NOMO-1 treated with DMSO at 0.1 percent for 48 hours (cell line): ENCODE results near the gene ROR2.

Source experiments
- DNase-seq: peaks from one replicate; lab custom pipeline; 2025; ENCODE audit not compliant: unreplicated experiment; lab: John Stamatoyannopoulos, UW

Gene ROR2

DNA sequence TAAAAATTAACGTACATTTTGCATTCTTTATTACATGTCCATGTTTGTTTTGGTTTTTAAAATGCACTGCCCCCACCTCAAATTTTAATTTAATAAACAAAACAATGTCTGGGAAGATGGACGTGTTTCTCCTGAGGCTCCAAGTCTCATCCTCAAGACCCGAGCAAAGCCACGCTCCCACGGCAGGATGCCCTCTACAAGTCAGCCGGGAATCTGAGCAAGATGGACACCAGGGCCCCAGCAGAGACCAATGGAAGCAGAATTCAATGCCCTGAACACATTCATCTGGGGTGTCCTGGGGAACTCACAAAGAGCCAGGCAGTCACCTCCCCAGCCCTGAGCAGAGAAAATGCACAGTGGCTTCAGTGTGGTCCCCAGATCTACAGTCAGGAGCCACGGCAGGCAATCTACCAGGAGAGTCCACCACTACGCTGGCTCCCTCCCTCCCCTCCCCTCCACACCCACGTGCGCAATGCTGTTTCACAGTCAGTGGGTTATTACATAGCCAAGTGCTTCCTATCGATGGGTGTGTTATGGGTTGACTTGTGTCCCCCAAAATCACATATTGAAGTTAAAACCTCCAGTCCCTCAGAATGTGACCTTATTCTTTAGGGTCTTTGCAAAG, 129.8 kb downstream of the ROR2 start:
- no peak for DNase-seq

DNA sequence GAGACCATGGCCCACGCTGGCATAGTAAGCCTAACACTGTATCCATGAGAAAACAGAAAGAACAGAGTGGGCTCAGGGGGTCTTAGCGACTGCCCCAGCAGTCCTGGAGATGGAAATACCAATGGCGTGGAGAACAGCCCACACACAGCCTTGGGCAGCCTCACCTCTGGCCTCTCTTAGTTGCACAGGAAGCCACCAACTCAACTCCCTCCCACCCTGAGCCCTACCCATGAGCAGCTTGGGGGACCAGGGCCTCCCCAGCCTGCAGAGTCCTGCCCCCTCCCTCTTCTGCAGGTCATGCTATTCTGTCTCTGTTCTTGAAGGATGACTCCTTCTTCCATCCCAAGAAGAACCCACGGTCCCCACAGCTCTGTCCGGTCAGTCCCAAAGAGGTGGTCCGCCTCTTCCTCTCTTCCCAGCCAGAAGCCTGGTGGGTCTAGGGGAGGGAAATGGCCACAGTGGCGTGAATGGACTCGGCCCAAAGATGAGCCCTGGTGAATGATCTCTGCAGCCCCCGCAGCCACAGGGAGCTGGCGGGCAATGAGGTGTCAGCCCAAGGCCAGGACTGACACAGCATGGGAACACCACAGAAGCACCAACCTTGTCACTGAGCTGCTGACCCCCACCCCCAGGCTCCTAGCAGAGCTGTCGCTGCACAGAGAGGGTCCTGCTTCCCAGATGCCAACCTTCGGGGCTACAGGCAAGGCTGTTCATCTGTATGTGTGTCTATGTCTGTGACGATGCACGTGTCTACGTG, 131.2 kb downstream of the ROR2 start:
- DNase-seq: no peak

DNA sequence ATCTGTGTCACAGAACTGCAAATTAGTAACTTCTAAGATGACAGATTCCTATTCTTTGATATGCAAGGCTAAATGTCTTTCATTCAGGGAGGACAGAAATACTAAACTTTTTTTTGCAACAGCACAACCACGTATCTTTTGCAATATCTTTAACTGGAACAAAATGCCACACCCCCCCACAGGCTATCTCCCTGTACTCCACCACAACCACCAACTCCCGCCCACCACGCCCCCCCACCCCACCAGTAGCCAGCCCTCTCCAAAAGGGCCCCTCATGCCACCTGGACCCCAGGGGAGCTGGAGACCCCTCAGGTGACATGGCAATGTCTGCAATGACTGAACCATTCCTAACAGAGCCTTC, 131.8 kb downstream of the ROR2 start:
- DNase-seq: no peak

DNA sequence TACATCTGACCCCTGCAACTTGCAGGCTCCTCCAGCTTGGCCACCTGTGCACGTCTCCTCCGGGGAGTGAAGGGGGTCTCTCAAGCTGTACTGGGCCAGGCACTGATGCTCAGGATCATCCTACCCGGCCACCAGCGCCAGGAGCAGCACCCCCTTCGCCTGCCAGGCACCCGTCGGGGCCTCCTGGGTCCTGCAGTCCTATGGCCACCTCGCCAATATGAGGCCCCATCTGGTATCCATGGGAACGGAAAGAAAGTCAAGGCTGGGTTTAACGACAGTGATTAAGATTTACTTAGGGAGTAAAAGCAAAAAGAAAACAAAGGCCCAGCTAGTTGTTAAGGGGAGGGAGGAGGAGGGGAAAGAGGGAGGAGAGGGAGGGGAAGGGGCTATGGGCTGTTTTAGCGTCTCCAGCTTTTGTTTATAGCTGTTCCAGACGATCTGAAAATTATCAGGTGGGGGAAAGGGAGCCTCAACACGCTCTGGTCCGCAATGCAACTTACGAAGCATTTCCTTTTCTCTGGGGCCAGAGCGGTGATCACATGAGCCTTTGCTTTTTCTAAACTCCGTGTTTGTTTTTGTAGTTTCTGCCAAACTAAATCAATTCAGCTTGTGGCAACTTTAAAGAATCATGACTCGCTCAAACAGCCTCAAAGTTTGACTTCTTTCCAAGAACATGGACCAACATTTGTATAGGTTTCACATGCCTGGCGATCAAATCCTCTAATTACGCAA, 132.4 kb downstream of the ROR2 start:
- no peak for DNase-seq

DNA sequence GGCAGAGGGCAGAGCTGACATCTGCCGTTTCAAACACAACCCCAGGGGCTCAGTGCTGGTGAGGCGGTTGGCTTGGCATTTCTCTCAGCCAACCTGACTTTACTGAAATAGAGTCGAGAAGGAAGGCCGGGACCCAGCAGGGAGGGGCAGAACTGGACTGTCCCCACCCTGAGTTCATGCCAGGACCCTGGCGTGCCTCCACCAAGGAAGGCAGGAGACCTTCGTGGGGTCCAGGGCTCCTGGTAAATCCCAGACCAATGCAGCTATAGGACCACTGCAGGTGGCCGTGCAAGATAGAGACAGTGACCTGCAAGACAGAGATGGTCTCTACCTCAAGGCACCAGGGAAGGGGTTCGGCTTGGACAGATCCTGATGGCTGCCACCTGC, 132.9 kb downstream of the ROR2 start:
- DNase-seq: no peak

DNA sequence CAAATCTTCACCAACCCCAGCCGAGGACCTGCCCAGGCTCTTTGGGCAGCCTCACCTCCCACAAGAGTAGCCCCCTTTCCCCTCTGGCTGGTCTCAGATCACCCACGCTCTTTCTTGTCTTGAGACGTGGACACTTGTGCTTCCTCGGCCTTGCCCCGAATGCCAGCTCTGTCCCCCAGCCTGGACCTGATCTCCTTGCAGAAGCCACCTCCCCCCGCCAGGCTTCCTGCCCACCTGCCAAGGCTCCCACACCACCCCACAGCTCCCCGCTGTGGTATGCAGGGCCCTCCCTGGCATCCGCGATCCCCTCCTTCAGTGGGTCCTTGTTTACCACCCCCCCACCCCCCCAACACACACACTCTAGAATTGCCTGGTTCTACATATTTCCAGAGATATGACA, 133.7 kb downstream of the ROR2 start:
- DNase-seq: no peak

DNA sequence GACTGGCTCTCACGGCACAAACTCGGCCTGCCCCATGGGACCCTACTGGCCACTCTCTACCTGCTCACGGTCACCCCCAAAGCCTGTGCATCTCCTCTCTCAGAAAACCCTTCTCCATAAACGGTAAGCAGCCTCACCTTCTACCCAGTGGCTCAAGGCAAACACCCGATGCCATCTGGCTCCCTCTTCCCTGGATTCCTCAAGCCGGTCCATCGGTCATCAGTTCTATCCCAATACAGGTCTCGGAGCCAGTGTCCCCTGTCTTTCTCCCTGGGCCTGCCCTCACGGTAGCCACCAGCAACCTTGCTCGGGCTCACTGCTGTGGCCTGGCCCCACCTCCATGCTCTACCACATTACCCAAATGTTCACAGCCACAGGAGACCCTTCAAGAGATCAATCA, 134.1 kb downstream of the ROR2 start:
- no peak for DNase-seq

DNA sequence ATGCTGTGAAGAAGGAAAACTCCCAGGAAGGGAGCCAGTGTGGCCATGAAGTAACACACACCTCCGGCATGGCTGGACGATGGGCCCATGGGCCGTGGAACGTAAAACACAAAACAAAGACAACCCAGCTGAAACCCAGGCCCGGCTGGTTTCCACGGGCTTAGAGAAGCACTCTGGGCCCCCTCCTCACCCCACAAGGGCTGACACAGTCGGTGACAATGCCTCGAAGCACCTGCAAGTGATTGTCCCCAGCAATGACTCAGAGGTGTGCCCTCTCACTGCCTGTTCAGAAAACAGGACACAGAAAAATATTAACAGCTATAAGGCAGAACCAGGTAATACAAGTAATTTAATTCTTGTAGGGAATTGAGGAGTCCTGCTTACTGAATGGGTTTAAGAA, 135.3 kb downstream of the ROR2 start:
- DNase-seq: no peak

DNA sequence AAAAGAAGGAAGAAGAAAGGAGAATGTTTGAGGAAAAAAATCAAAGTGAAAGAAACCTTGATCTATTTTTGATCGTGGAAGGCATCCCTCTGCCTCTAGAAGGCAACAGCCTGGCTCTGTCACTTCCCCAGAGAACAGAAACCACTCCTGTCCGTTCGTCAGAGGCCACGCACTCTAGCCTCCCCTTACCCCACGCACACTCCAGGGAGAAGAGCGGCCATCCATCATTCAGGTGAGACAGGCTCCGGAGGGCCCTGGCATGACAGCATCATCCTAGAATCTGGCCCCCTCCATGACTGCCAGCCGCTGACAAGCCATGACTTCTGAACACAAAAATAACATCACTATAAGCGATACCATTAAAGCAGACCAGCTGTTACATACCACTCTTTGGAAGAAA, 135.8 kb downstream of the ROR2 start:
- DNase-seq: no peak

DNA sequence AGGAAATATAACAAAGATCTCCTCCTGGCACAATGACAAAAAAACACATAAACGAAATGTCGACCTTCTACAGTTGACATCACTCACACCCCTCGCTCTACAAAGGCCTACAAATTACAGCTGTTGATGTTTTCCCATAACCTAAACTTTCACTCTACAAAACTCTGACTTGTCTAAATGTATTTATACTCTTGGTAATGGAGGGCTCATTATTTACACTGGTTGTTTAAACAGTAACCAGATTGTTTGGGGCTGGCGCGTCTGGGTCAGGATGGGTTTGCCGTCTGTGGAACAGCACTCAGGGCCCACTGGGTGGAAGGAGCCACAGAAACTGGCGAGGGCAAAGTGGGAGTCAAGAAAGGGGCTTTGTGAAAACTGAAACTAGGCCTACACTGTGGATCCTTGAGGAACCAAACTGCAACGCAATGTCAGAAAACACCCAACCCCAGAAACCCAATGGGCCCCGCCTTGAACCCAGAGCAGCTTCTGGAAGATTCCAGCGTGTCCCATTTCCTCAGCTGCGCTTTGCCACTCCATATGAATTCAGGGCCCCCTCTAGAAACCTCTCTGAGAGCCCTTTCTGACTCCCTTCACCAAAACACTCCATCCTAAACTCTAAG, 136.7 kb downstream of the ROR2 start:
- DNase-seq: no peak

DNA sequence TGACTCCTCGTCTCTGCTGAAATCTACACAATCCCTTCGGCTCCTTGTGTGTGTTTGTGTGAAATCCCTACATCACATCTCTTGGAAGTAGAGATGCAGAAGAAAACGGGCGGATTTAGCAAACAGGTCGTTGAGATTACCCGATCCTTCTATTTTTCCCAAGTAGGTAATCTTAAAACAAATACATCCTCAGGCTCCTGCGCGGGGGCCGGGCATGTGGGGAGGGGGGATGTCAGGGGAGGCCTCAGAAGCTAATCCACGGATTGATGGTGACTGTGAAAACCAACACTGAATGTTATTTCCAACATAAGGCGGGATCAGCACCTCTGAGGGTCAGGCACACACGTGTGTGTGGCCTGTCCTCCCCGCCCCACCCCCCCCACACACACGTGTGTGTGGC, 137.8 kb downstream of the ROR2 start:
- DNase-seq: no peak

DNA sequence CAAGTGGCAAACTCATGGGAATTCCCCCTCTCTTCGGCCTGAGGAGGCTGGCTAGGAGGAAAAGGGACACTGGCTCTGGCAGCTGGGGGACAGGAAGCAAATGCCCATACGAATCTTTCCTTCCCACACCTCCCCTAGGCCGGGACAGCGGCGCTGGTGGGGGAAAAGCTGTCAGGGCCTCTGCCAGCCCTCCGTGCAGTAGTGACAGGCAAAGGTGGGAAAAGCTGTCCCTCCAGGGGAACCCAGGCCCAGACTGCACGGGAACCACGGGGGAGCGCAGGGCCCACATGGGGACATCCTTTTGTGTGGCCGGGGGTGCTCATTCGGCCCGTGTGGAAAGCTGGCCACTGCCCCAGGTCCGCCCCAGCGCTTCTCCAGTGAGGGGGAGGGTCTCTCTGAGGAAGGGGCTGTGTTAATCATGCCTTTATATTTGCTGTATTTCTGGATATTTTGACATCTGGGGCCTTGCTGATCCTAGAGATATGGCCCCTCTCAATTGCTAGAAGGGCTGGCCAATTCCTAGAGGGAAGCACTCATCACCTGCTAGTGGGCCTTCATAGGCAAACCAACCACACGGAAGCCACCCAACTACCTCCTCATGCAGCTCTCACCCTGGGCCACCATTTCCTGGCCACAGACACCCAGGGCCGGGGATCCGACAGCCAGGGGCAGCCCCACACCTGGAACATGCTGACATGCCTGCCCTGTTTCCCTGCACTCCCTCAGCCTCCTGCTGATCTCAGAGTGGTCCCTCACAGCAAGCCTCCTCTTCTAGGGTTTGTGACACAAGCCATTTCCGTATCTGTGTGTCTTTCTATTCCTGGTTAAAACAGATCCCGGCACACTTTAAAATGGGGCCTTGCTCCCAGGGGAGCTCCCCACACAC, 138.8 kb downstream of the ROR2 start:
- no peak for DNase-seq

DNA sequence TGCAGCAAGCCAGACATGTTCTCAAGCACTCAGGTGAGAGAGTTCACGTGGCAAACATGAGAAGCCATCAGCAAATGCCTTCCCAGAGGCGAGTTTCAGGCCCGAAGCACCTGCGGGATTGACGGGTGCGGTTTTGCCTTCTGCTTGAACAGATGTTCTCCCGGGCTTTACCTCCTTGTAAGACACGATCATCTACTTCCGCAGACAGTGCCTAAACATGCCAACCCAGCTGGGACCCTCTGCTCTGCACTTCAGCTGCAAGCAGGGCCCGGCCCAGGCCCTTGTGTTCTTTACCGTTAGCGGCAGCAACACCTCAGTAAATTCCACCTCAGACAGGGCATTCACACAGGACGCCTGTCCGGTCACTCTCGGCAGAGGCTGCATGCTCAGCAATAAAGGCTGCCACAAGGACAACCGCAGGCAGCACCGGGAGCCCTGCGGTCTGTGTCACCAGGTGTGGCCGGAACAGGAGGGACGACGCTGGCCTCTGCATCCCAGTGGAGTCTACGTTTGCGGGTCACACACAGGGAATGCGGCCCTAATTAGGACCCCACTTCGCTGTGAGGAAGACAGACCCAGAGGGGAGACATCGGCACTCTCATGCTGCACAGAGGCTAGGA, 139.6 kb downstream of the ROR2 start:
- no peak for DNase-seq

DNA sequence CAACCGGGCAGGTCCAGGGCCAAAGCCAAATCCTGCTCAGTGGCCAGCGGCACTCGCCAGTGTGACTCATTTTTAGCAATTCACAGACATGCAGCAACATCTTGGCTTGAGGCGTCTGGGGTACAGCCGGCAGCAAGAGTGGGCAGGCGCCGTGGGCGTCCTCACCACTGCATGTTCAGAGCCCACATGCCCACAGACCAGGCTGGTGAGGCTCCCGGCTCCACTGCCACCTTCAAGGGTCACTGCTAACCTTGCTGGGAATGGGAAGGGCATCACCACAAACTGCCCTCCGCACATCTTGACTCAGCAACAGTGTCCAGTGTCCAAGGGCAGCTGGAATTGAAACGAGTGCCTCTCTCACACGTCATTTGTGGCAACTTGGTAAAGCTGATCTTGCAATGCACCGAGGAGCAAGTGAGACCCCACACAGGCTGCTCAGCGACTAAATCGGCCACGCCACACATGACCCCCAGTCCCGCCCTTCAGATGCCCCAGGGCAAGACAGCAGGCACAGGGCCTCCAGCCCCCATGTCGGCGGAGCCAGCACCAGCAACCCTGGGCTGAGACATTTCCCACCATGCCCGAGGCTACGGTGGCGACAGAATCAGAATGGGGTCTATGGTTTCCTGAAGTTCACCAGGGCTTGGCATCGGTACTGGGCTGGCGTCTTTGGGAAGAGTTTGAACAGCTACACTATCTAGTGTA, 140.3 kb downstream of the ROR2 start:
- DNase-seq: no peak

DNA sequence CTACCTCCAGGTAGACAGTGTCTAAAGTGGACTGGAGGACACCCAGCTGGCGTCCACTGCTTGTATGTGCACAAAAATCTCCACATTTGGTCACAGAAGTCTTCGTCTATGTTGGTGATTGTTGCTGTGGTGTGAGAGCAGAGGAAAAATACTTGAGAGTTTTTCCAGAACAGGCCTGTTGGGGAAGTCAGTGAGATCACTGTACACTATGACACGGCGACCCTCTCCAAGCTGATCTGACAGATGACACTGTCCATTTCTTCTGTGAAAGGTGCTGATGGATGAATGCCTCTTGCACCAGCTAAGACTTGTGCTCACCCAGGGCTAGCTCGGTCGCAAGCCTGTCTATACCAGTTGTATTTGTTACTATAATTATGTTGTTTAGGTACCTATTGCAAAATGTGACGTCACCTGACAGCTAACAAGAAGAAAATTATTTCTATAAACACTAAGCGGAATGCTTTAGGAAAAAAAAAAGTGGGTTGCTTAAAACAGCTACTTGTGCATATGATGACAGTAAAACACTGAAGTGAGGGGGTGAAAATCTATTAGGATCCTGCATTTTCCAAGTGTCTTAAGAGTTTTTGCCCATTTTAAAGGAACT, 142.3 kb downstream of the ROR2 start:
- DNase-seq: no peak

DNA sequence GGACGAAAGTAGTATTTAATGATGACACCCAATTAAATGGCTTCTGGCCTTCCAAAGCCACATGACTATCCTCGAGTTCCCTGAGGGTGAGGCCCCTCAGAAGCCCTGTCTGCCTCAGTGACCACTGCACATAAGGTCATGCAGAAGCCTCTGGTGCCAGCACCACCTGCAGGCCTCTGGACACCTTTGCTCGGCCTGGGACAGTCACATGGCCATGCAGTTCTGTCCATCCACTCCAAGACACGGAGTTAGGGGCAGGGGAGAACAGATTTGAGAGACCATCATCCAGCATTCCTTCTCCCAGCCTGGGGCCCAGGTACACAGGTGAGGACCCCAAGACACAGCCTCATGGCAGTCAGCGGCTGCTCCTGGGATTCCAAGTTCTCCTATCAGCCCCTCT, 145.0 kb downstream of the ROR2 start:
- no peak for DNase-seq

DNA sequence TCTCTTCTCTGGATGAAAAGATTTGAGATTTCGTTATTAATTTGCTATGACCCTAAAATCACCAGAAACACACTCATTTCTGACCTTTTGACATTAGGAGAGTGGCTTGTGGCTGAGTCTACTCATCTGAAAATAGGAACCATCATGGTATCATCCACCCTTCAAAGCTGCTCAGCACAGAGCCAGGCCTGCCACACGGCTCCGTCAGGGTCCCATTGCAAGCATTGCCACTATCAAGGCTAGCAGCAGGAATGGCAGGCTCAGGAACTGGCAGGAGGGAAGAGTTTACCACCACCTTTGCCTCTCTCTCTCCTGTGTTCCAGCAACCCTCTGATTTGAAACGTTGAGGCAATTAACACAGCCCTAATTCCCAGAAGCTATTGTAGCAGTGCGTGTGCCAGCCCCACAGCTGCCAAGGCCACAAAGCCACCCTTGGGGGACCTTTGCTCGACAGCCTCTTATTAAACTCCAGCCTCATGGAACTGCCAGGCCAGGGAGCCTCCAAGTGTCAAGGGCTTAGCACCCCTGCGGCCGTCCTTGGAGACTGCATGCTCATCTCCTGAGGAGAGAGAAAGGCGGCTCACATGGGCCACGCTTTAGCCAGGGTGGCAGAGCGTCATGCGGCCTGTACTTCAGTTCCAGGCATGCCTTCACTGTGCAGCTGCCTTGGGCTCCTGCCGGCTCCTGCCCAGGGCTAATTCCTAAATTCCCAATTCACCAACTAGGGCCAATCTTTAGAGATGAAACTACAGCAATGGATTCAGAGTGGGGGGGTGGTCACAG, 145.9 kb downstream of the ROR2 start:
- no peak for DNase-seq

DNA sequence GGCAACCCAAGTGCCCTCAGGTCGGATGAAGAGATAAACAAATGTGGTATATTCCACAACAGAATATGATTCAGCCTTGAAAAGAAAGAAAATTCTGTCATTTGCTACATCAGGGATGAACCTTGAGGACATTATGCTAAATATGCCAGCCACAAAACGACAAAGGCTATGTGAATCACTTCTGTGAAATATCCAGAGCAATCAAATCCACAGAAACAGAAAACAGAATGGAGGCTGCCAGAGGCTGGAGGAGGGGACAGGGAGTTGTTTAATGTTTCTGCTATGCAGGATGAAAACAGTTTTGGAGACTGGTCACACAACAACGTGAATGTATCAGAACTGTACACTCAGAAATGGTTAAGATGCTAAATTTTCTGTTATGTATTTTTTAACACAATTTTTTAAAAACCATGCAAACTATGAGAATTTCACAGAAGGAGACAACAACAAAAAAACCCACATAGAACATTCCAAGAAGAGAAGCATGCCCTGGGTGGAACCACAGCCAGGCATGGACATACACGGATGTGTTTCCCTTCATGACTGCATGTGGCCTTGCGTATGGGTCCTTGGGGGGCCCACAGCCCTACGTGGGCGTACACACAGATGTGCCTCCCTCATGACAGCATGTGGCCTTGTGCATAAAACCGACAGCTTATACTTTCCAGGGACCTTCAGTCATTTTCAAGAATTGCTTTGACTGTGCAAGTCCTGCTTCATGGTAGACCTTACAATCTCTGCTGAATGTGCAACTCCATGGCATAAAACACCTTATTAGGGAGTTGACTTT, 146.7 kb downstream of the ROR2 start:
- no peak for DNase-seq
